ENCODE measurements around the gene PLG.
"Not testable (repeated sequence)": the region's sequence is repeated elsewhere in the genome, so short reads cannot be mapped to it uniquely, and the experiment has no call there.

Gene PLG

DNA sequence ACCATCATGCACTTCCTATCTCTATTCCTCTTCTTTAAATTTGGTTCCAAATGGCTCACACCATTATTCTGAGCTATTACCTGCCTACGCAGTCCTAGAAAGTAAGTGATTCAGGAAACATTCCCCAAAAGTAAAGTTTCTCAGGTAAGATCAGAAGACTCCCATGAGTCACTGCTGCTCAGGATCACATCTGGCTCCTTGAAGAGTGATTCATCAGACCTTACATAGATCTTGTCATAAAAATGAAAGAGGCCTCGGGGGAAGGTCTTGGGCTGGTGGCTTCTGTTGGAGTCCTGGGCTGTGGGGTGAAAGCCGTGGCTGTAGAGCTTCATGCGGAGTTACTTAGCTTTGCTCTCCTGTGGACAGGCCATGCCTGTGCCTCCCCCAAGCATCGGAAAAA is 35.9 kb downstream of the PLG start:
- TF ChIP-seq POLR2A (IDR thresholded peaks at IDR 0.05; ENCODE audit: low read depth, low read length): no peak
- DNase-seq (ENCODE audit: insufficient read length, low spot score) (no peak), FAIRE-seq (no peak)

GRCh38 chr6:160739955-160740354 is 37.9 kb downstream of the PLG start:
- FAIRE-seq (no peak), DNase-seq (ENCODE audit: insufficient read length, low spot score) (no peak)
- no peak for TF ChIP-seq POLR2A (IDR thresholded peaks at IDR 0.05; ENCODE audit: low read depth, low read length)

DNA sequence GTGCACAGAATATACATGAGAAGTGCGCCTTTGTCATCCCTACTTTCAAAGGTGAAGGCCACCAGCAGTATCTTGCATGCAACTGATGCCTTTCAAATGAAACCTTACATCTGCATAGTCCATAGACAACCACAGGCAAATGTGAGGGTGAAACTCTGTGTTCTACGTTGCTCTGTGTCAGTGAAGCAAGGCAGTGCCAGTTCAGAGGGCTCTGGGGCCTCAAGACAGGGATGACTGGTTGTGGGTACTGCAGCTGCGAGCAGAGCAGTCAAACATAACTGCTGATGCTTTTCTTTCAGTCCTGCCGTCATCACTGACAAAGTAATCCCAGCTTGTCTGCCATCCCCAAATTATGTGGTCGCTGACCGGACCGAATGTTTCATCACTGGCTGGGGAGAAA is 39.0 kb downstream of the PLG start:
- FAIRE-seq: not testable (repeated sequence)

DNA sequence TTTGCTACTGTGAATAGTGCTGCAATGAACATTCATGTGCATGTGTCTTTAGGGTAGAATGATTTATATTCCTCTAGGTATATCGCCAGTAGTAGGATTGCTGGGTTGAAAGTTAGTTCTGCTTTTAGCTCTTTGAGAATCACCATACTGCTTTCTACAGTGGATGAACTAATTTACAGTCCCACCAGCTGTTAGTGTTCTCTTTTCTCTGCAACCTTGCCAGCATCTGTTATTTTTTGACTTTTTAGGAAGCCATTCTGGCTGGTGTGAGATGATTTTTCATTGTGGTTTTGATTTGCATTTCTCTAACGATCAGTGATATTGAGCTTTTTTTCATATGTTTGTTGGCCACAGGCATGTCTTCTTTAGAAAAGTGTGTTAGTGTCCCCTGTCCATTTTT is 40.0 kb downstream of the PLG start:
- FAIRE-seq (no peak), DNase-seq (ENCODE audit: insufficient read length, low spot score) (no peak)
- TF ChIP-seq POLR2A (IDR thresholded peaks at IDR 0.05; ENCODE audit: low read depth, low read length): no peak

More for the DNA sequence above, 39.0 kb downstream of the PLG start:
- DNase-seq (ENCODE audit: insufficient read length, low spot score): not testable (repeated sequence)

GRCh38 chr6:160750276-160750689 is 48.2 kb downstream of the PLG start:
- DNase-seq (ENCODE audit: insufficient read length, low spot score) (no peak), FAIRE-seq (no peak)
- no peak for TF ChIP-seq POLR2A (IDR thresholded peaks at IDR 0.05; ENCODE audit: low read depth, low read length)

GRCh38 chr6:160753211-160753610 is 51.2 kb downstream of the PLG start:
- FAIRE-seq: not testable (repeated sequence)

DNA sequence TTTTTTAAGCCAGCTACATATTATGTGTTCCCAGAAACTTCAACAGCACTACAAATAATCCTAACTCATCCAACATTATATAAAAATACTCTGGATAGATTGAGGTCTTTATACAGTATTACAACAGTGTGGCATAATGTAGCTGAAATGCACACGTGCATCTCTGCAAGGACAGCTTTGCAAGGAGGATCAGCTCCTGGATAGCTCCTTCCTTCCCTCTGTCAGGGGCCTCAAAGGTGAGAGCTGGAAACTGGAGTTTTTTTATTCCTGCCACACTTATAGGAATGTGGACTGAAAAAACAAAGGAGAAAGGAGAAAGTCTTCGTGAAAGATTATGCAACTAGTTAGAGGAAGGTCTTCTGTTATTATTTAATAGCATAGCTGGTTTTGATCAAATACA is 53.1 kb downstream of the PLG start:
- DNase-seq (ENCODE audit: insufficient read length, low spot score) (no peak), FAIRE-seq (no peak)
- TF ChIP-seq POLR2A (IDR thresholded peaks at IDR 0.05; ENCODE audit: low read depth, low read length): no peak

More at GRCh38 chr6:160753211-160753610, 51.2 kb downstream of the PLG start:
- not testable (repeated sequence) for DNase-seq (ENCODE audit: insufficient read length, low spot score)

GRCh38 chr6:160756021-160756420 is 54.0 kb downstream of the PLG start:
- TF ChIP-seq POLR2A (IDR thresholded peaks at IDR 0.05; ENCODE audit: low read depth, low read length): no peak
- no peak for FAIRE-seq
- DNase-seq (ENCODE audit: insufficient read length, low spot score): no peak

GRCh38 chr6:160756871-160757270 is 54.8 kb downstream of the PLG start:
- TF ChIP-seq POLR2A (IDR thresholded peaks at IDR 0.05; ENCODE audit: low read depth, low read length): no peak
- no peak for FAIRE-seq
- DNase-seq (ENCODE audit: insufficient read length, low spot score): no peak

- FAIRE-seq (no peak), DNase-seq (ENCODE audit: insufficient read length, low spot score) (no peak)
- no peak for TF ChIP-seq POLR2A (IDR thresholded peaks at IDR 0.05; ENCODE audit: low read depth, low read length)
These were observed 62.8 kb downstream of the PLG start for GRCh38 chr6:160764847-160765246.

GRCh38 chr6:160765412-160765811 is 63.4 kb downstream of the PLG start:
- DNase-seq (ENCODE audit: insufficient read length, low spot score) (no peak), FAIRE-seq (no peak)
- no peak for TF ChIP-seq POLR2A (IDR thresholded peaks at IDR 0.05; ENCODE audit: low read depth, low read length)

DNA sequence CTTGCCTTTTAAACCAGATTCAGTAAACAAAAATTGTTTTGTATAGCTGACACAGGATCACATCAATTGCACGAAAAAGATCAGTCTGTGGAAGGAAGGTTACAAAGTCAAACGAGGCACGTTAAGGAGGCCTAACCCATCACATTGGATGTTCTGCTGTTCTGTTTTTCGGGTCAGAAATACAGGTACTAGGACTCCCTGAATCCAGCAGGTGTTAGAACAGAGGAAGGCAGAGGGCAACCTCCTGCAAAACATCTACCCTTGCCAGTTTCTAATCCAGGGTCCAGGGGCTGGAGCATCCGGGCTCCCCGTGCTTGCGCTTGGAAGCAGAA is 64.6 kb downstream of the PLG start:
- DNase-seq (ENCODE audit: insufficient read length, low spot score) (no peak), FAIRE-seq (no peak)
- TF ChIP-seq POLR2A (IDR thresholded peaks at IDR 0.05; ENCODE audit: low read depth, low read length): no peak

DNA sequence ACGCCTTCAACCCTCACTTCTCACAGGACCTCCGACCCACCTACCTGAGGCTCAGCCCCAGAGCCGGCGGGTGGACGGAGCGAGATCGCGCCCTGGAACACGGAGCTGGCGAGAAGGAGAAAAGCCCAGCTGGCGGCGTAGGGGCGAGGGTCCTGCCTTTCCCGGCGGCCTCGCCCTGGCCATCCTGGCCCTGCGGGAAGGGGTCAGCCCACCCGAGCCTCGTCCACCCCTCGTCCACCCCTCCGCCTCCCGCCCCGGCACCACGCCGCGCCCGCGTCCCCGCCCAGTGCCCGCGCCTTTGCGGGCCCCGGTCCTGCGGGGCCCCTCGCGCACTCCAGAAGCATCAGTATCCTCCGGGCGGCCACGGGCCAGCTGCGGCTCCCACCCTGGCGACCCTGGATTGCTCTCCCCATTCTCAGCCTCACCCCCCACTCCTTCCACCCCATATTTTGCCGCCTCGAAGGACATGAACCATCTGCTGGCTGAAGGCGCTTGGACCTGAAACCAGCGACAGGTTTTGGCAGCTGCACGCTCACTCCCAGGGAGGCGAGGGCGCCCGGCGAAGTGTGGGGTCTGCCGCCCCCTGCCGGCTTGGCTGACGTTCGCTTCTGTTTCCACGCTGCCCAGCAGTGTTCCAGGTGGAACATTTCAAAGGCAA is 65.1 kb downstream of the PLG start:
- FAIRE-seq (no peak), DNase-seq (ENCODE audit: insufficient read length, low spot score) (no peak)
- no peak for TF ChIP-seq POLR2A (IDR thresholded peaks at IDR 0.05; ENCODE audit: low read depth, low read length)

GRCh38 chr6:160767647-160768019 is 65.6 kb downstream of the PLG start:
- TF ChIP-seq POLR2A (IDR thresholded peaks at IDR 0.05; ENCODE audit: low read depth, low read length): no peak
- DNase-seq (ENCODE audit: insufficient read length, low spot score) (no peak), FAIRE-seq (no peak)

GRCh38 chr6:160768101-160768500 is 66.1 kb downstream of the PLG start:
- FAIRE-seq (no peak), DNase-seq (ENCODE audit: insufficient read length, low spot score) (no peak)
- no peak for TF ChIP-seq POLR2A (IDR thresholded peaks at IDR 0.05; ENCODE audit: low read depth, low read length)

GRCh38 chr6:160774399-160774798 is 72.4 kb downstream of the PLG start:
- FAIRE-seq (no peak), DNase-seq (ENCODE audit: insufficient read length, low spot score) (no peak)
- TF ChIP-seq POLR2A (IDR thresholded peaks at IDR 0.05; ENCODE audit: low read depth, low read length): no peak

Data from H54 (cell line).